Caco-2 (cell line): ENCODE measurements around the gene SPACDR. TPM values are rescaled to one million over a fixed set of nuclear protein-coding genes. Genes with fewer than 3 reads are reported as not detected.
A peak's percentile ranks its signal among the peaks of the same experiment; 100 is the strongest.

ENCODE experiments used
- BruUV-seq: library from RNA; stranded (reverse); fragments of 400-500 nt; replicated peaks from 2 replicates; lab custom pipeline; 2021; lab: Mats Ljungman, UMichigan
- CTCF ChIA-PET: fragments of 300-600 bp; sonication (Branson Sonifier 250); formaldehyde crosslinking; loops from one replicate; lab custom pipeline; 2022; ENCODE audit warnings: antibody characterized with exemption; lab: Charles Lee
- POLR2A ChIA-PET: fragments of 300-600 bp; sonication (Branson Sonifier 250); formaldehyde crosslinking; loops from one replicate; lab custom pipeline; 2022; ENCODE audit warnings: antibody characterized with exemption; lab: Charles Lee
- DNase-seq, 2 experiments: peaks; one replicate each; pipeline versions ENCODE4 v3.0.0 to v3.0.0-alpha.2; 2020 to 2022
- H3K27me3 ChIP-seq: replicated peaks from 2 replicates; pipeline ENCODE4 v1.6.0; 2011; ENCODE audit warnings: low read length; ENCODE audit not compliant: control insufficient read depth, insufficient read depth
- H3K36me3 ChIP-seq: 2 replicates; pipeline ENCODE4 v1.5.1; 2011; ENCODE audit warnings: low read length; ENCODE audit not compliant: control insufficient read depth, insufficient read depth
- H3K4me1 ChIP-seq: fragments of 250-450 bp; sonication (Bioruptor Pico); 2 replicates; pipeline ENCODE4 v1.5.1; 2020; ENCODE audit warnings: mild to moderate bottlenecking
- H3K4me3 ChIP-seq: 2 replicates; pipeline ENCODE4 v1.5.1; 2011; ENCODE audit warnings: low read depth, mild to moderate bottlenecking, control low read depth, low read length
- H3K9me3 ChIP-seq: fragments of 250-450 bp; sonication (Bioruptor Pico); 2 replicates; pipeline ENCODE4 v1.5.1; 2020; ENCODE audit warnings: mild to moderate bottlenecking, moderate library complexity
- H3K27ac Mint-ChIP-seq: one replicate; pipeline ENCODE4 v1.8.0; 2022; ENCODE audit warnings: mixed read lengths; ENCODE audit not compliant: unreplicated experiment
- H3K27me3 Mint-ChIP-seq: one replicate; pipeline ENCODE4 v1.8.0; 2022; ENCODE audit warnings: mixed read lengths; ENCODE audit not compliant: insufficient read depth, unreplicated experiment
- H3K36me3 Mint-ChIP-seq: one replicate; pipeline ENCODE4 v1.8.0; 2022; ENCODE audit warnings: mild to moderate bottlenecking, mixed read lengths; ENCODE audit not compliant: insufficient read depth, unreplicated experiment
- H3K4me1 Mint-ChIP-seq: one replicate; pipeline ENCODE4 v1.8.0; 2022; ENCODE audit warnings: low read depth, mixed read lengths; ENCODE audit not compliant: unreplicated experiment
- H3K4me3 Mint-ChIP-seq: one replicate; pipeline ENCODE4 v1.8.0; 2022; ENCODE audit warnings: mild to moderate bottlenecking, moderate library complexity, mixed read lengths; ENCODE audit not compliant: unreplicated experiment
- H3K9me3 Mint-ChIP-seq: one replicate; pipeline ENCODE4 v1.8.0; 2022; ENCODE audit warnings: mixed read lengths; ENCODE audit not compliant: unreplicated experiment
- intact Hi-C: fragments of 100-400 bp; cut with micrococcal nuclease; formaldehyde crosslinking; loops from one replicate; pipeline ENCODE4 v1.10.0; 2022; ENCODE audit not compliant: unreplicated experiment
- total RNA-seq: library from RNA; stranded (reverse); gene quantifications from 2 replicates; pipeline ENCODE4 v1.2.3, GENCODE V29; 2022
- TF ChIP-seq, protein P1 (sequence below), 2 experiments: fragments of 200-600 bp in 1 of 2; IDR thresholded peaks; 1 replicate in 1 of 2; 2 replicates in 1 of 2; pipeline versions ENCODE4 v1.5.1 to v1.8.0; 2011 to 2022; ENCODE audit warnings: antibody characterized with exemption in 1 of 2, control low read depth in 1 of 2, inconsistent platforms in 1 of 2, low read depth in 1 of 2, low read length in 1 of 2, mild to moderate bottlenecking in 1 of 2, moderate library complexity in 1 of 2; ENCODE audit not compliant: insufficient read depth in 1 of 2, severe bottlenecking in 1 of 2, unreplicated experiment in 1 of 2

The SPACDR gene
- total RNA-seq, 1 experiment from 2014 or later = 0.41 TPM

DNA sequence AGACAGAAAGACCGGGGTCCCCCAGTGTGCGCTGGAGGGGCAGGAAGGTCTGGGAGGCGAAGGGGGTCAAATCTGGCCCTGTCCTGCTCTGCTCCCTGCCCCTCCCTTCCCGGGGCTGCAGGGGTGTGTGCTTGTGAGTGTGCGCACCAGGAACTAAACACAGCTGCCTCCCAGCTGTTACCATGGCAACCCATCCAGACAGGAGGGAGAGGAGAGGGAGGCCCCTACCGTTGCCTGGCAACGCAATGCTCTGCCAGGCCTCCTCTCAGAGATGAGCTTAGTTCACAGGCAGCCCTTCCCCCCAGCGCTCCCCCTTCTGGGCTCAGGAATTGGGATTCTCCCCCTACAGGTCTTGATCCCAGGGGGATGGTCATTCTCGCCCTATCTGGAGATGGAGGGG, 25.8 kb upstream of the SPACDR start:
- POLR2A ChIA-PET = no interaction called here
- Mint-ChIP-seq H3K27ac (peak overlapping the region; percentile 26), H3K4me1 (peaks cover 7% of the 10 kb centered on the region), H3K27me3 (no peaks in the 10 kb centered on the region), H3K36me3 (peaks cover 10% of the 10 kb centered on the region), H3K4me3 (no peak overlapping the region), H3K9me3 (no peaks in the 10 kb centered on the region)
- intact Hi-C loops = no loop called here
- Histone ChIP-seq H3K4me3 (no peak overlapping the region), H3K4me1 (no peaks in the 10 kb centered on the region), H3K36me3 (no peaks in the 10 kb centered on the region), H3K9me3 (no peaks in the 10 kb centered on the region), H3K27me3 (no peaks in the 10 kb centered on the region)
- TF ChIP-seq, protein P1, sequence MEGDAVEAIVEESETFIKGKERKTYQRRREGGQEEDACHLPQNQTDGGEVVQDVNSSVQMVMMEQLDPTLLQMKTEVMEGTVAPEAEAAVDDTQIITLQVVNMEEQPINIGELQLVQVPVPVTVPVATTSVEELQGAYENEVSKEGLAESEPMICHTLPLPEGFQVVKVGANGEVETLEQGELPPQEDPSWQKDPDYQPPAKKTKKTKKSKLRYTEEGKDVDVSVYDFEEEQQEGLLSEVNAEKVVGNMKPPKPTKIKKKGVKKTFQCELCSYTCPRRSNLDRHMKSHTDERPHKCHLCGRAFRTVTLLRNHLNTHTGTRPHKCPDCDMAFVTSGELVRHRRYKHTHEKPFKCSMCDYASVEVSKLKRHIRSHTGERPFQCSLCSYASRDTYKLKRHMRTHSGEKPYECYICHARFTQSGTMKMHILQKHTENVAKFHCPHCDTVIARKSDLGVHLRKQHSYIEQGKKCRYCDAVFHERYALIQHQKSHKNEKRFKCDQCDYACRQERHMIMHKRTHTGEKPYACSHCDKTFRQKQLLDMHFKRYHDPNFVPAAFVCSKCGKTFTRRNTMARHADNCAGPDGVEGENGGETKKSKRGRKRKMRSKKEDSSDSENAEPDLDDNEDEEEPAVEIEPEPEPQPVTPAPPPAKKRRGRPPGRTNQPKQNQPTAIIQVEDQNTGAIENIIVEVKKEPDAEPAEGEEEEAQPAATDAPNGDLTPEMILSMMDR (IDR thresholded peaks at IDR 0.05; ENCODE audit: insufficient read depth in 1 of 2, low read depth in 1 of 2, low read length in 1 of 2, severe bottlenecking in 1 of 2, unreplicated experiment in 1 of 2) = no peak
- peak; percentile 80 to 83 for DNase-seq
- CTCF ChIA-PET = interaction anchor here (0.7 to 1.4 kb wide), 2 partner anchors 70 to 97 kb away, joined by 3 read pairs; partner anchors contain the start of gene FBXO24
- no TSS peak for BruUV-seq

GRCh38 chr7:100489121-100489520, 25.1 kb upstream of the SPACDR start:
- no peak overlapping the region for H3K4me3 Mint-ChIP-seq
- H3K9me3 ChIP-seq = no peaks in the 10 kb centered on the region
- ChIA-PET POLR2A (no interaction called here), CTCF (interaction anchor here (1.4 kb wide), 1 partner anchor 97 kb away, joined by 3 read pairs; the partner anchor contains the start of gene FBXO24)
- no peaks in the 10 kb centered on the region for H3K36me3 ChIP-seq
- H3K9me3 Mint-ChIP-seq = no peaks in the 10 kb centered on the region
- intact Hi-C loops = no loop called here
- no peaks in the 10 kb centered on the region for H3K27me3 ChIP-seq
- H3K4me1 Mint-ChIP-seq = peaks cover 11% of the 10 kb centered on the region
- H3K4me1 ChIP-seq = peaks cover 4% of the 10 kb centered on the region; the same call in 1 of the 2 replicates
- H3K27ac Mint-ChIP-seq = peak overlapping the region; percentile 26
- BruUV-seq = no TSS peak
- H3K36me3 Mint-ChIP-seq = peaks cover 10% of the 10 kb centered on the region
- no peaks in the 10 kb centered on the region for H3K27me3 Mint-ChIP-seq
- DNase-seq = no peak
- TF ChIP-seq, protein P1 (IDR thresholded peaks at IDR 0.05; ENCODE audit: insufficient read depth in 1 of 2, low read depth in 1 of 2, low read length in 1 of 2, severe bottlenecking in 1 of 2, unreplicated experiment in 1 of 2) = no peak
- H3K4me3 ChIP-seq = no peak overlapping the region

GRCh38 chr7:100488333-100489095, 24.5 kb upstream of the SPACDR start:
- H3K4me1 ChIP-seq = peaks cover 7% of the 10 kb centered on the region; the same call in 1 of the 2 replicates
- peaks cover 11% of the 10 kb centered on the region for H3K4me1 Mint-ChIP-seq
- H3K36me3 ChIP-seq = no peaks in the 10 kb centered on the region
- H3K4me3 ChIP-seq = no peak overlapping the region
- TF ChIP-seq, protein P1 (IDR thresholded peaks at IDR 0.05; ENCODE audit: insufficient read depth in 1 of 2, low read depth in 1 of 2, low read length in 1 of 2, severe bottlenecking in 1 of 2, unreplicated experiment in 1 of 2) = no peak
- no peak for DNase-seq
- BruUV-seq = no TSS peak
- CTCF ChIA-PET = interaction anchor here (1.4 kb wide), 1 partner anchor 98 kb away, joined by 3 read pairs; the partner anchor contains the start of gene FBXO24
- intact Hi-C loops = no loop called here
- H3K4me3 Mint-ChIP-seq = no peak overlapping the region
- H3K9me3 ChIP-seq = no peaks in the 10 kb centered on the region
- H3K27ac Mint-ChIP-seq = no peak overlapping the region
- H3K9me3 Mint-ChIP-seq = no peaks in the 10 kb centered on the region
- no peaks in the 10 kb centered on the region for H3K27me3 Mint-ChIP-seq
- H3K27me3 ChIP-seq = no peaks in the 10 kb centered on the region
- POLR2A ChIA-PET = interaction anchor here (0.5 kb wide), 1 partner anchor 76 kb away, joined by 3 read pairs; no protein-coding TSS in a partner anchor
- peaks cover 10% of the 10 kb centered on the region for H3K36me3 Mint-ChIP-seq
